ENCODE measurements around the gene PCDH1.

PCDH1 gene

GRCh38 chr5:141865406-141865805 lies 12.8 kb downstream of the PCDH1 start:
- Histone ChIP-seq H3K79me2 (ENCODE audit: low read length) (no peaks in the 10 kb centered on the region), H3K27ac (ENCODE audit: low read length) (no peak overlapping the region), H3K9ac (ENCODE audit: low read length) (no peak overlapping the region), H3K27me3 (ENCODE audit: low read depth, low read length) (peaks cover 31% of the 10 kb centered on the region), H4K20me1 (ENCODE audit: insufficient read depth, low read length) (no peaks in the 10 kb centered on the region), H3K36me3 (replicated peaks; ENCODE audit: low read depth, low read length) (no peaks in the 10 kb centered on the region), H2AFZ (ENCODE audit: low read depth, low read length) (no peak overlapping the region), H3K9me3 (ENCODE audit: insufficient read depth, low read length) (no peaks in the 10 kb centered on the region), H3K4me1 (ENCODE audit: low read length) (peaks cover 5% of the 10 kb centered on the region; the same call in 1 of the 2 replicates), H3K4me2 (ENCODE audit: low read length) (no peak overlapping the region), H3K4me3 (ENCODE audit: low read length) (no peak overlapping the region)
- no peak for TF ChIP-seq EZH2phosphoT487 (IDR thresholded peaks at IDR 0.05; ENCODE audit: low read depth)
- TF ChIP-seq CTCF (IDR thresholded peaks at IDR 0.05; ENCODE audit: low read depth, low read length) = no peak

- H3K9ac ChIP-seq (ENCODE audit: low read length) = no peak overlapping the region
- no peak overlapping the region for H3K4me2 ChIP-seq (ENCODE audit: low read length)
- peaks cover 29% of the 10 kb centered on the region for H3K27me3 ChIP-seq (ENCODE audit: low read depth, low read length)
- TF ChIP-seq CTCF (IDR thresholded peaks at IDR 0.05; ENCODE audit: low read depth, low read length) (no peak), EZH2phosphoT487 (IDR thresholded peaks at IDR 0.05; ENCODE audit: low read depth) (no peak)
- H3K36me3 ChIP-seq (replicated peaks; ENCODE audit: low read depth, low read length) = no peaks in the 10 kb centered on the region
- no peaks in the 10 kb centered on the region for H3K79me2 ChIP-seq (ENCODE audit: low read length)
- H3K4me3 ChIP-seq (ENCODE audit: low read length) = no peak overlapping the region
- no peak overlapping the region for H3K27ac ChIP-seq (ENCODE audit: low read length)
- no peaks in the 10 kb centered on the region for H4K20me1 ChIP-seq (ENCODE audit: insufficient read depth, low read length)
- no peak overlapping the region for H2AFZ ChIP-seq (ENCODE audit: low read depth, low read length)
- H3K4me1 ChIP-seq (ENCODE audit: low read length) = peaks cover 5% of the 10 kb centered on the region; the same call in 1 of the 2 replicates
- no peaks in the 10 kb centered on the region for H3K9me3 ChIP-seq (ENCODE audit: insufficient read depth, low read length)
Observed at GRCh38 chr5:141864371-141865370, 13.5 kb downstream of the PCDH1 start.

- Histone ChIP-seq H3K4me1 (ENCODE audit: low read length) (peaks cover 5% of the 10 kb centered on the region; the same call in 1 of the 2 replicates), H3K36me3 (replicated peaks; ENCODE audit: low read depth, low read length) (no peaks in the 10 kb centered on the region)
Observed at GRCh38 chr5:141863569-141864178, 14.5 kb downstream of the PCDH1 start.

More at GRCh38 chr5:141863569-141864178, 14.5 kb downstream of the PCDH1 start:
- TF ChIP-seq EZH2phosphoT487 (IDR thresholded peaks at IDR 0.05; ENCODE audit: low read depth) = no peak
- TF ChIP-seq CTCF (IDR thresholded peaks at IDR 0.05; ENCODE audit: low read depth, low read length) = no peak
- Histone ChIP-seq H3K79me2 (ENCODE audit: low read length) (no peaks in the 10 kb centered on the region), H3K27me3 (ENCODE audit: low read depth, low read length) (peaks cover 27% of the 10 kb centered on the region), H3K4me3 (ENCODE audit: low read length) (no peak overlapping the region), H3K9ac (ENCODE audit: low read length) (no peak overlapping the region), H2AFZ (ENCODE audit: low read depth, low read length) (no peak overlapping the region), H3K9me3 (ENCODE audit: insufficient read depth, low read length) (no peaks in the 10 kb centered on the region), H4K20me1 (ENCODE audit: insufficient read depth, low read length) (no peaks in the 10 kb centered on the region), H3K4me2 (ENCODE audit: low read length) (no peak overlapping the region), H3K27ac (ENCODE audit: low read length) (no peak overlapping the region)

Data from OCI-LY3 (cell line).